GM10248 (cell line): ENCODE measurements around the gene PCNX3.

Source experiments
- CTCF ChIA-PET: fragments of 300-600 bp; sonication (Branson Sonifier 250); formaldehyde crosslinking; extraction: SDS; loops from one replicate; lab custom pipeline; 2021; ENCODE audit warnings: antibody characterized with exemption; lab: Yijun Ruan, JAX
- POLR2A ChIA-PET: fragments of 350-650 bp; sonication (Branson Sonifier 250); formaldehyde crosslinking; extraction: SDS; loops from one replicate; lab custom pipeline; 2020; ENCODE audit warnings: antibody characterized with exemption; lab: Yijun Ruan, JAX
- DNase-seq: peaks from one replicate; pipeline ENCODE4 v3.0.0; 2012; ENCODE audit errors: extremely low spot score
- TF ChIP-seq, protein P1 (sequence below): IDR thresholded peaks from 2 replicates; pipeline ENCODE4 v1.5.1; 2012; ENCODE audit warnings: mild to moderate bottlenecking, low read depth; ENCODE audit errors: extremely low read depth, missing control alignments, control extremely low read depth

The PCNX3 gene

DNA sequence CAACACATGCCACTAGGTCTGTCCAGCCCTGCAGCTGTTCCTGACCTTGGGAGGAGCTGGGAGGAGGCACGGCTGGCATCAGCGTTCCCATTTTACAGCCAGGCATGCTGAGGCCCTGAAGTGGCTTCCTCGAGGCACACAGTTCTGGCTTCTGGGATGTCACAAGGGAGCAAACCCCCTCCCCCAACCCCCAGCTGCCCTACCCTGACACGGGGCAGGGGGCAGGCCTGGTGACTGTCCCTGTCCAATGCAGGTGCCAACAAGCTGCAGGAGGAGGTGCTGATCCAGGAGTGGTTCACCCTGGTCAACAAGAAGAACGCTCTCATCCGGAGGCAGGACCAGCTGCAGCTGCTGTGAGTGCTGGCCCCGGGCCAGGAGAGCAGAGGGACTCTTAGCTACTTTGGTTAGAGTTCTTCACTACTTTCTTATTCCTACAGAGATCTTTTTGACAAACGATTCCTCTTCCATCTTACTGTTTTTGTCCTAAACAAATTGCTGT lies 25.3 kb upstream of the PCNX3 start:
- TF ChIP-seq, protein P1, sequence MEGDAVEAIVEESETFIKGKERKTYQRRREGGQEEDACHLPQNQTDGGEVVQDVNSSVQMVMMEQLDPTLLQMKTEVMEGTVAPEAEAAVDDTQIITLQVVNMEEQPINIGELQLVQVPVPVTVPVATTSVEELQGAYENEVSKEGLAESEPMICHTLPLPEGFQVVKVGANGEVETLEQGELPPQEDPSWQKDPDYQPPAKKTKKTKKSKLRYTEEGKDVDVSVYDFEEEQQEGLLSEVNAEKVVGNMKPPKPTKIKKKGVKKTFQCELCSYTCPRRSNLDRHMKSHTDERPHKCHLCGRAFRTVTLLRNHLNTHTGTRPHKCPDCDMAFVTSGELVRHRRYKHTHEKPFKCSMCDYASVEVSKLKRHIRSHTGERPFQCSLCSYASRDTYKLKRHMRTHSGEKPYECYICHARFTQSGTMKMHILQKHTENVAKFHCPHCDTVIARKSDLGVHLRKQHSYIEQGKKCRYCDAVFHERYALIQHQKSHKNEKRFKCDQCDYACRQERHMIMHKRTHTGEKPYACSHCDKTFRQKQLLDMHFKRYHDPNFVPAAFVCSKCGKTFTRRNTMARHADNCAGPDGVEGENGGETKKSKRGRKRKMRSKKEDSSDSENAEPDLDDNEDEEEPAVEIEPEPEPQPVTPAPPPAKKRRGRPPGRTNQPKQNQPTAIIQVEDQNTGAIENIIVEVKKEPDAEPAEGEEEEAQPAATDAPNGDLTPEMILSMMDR, result no peak
- no peak for DNase-seq
- ChIA-PET CTCF (interaction anchor here (1.0 to 22.1 kb wide), 6 partner anchors 13 to 49 kb away, joined by 3 to 351 read pairs (median 56); partner anchors contain the start of genes EHBP1L1, FAM89B, KCNK7 and MAP3K11), POLR2A (no interaction called here)

DNA sequence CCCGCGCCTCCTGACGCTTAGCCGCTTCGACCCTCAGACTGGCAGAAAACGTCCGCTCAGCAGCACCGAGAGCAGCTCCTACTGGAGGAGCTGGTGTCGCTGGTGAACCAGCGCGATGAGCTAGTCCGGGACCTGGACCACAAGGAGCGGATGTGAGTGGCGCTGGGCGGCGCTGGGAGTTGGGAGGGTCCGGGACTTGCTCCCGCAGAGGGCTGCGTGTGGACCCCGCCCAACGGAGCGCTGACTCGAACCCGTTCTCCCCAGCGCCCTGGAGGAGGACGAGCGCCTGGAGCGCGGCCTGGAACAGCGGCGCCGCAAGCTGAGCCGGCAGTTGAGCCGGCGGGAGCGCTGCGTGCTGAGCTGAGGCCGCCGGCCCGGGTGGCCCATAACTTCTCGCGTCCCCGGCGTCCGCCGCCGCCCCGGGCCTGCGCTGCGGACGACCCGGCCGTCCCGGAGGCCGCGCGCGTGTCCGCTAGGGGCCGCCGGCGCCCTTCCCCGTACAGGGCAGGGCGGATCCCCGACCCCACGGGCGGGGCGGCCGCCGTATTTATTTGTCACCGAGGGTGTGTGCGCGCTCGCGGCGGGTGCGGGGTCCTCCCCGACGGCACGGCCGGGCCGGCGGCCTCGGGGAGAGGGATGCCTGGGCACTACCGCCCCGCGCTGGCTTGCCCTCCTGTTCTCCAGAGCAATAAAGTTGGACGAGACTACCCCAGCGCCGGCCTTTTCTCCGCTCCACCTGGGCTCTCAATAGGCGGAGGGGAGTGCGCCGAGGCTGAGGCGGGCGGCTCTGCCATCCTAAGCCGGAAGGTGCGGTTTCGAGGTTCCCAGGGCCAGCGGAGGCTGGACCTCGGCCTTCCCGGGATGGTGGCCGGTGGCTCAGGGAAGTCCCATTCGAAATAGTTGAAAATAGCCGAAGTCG lies 23.4 kb upstream of the PCNX3 start:
- ChIA-PET POLR2A (no interaction called here), CTCF (interaction anchor here (1.0 to 24.8 kb wide), 8 partner anchors 7 to 177 kb away, joined by 3 to 351 read pairs (median 39); partner anchors contain the start of genes EHBP1L1, FAM89B, KCNK7 and MAP3K11)
- no peak for DNase-seq
- TF ChIP-seq, protein P1, result no peak

DNA sequence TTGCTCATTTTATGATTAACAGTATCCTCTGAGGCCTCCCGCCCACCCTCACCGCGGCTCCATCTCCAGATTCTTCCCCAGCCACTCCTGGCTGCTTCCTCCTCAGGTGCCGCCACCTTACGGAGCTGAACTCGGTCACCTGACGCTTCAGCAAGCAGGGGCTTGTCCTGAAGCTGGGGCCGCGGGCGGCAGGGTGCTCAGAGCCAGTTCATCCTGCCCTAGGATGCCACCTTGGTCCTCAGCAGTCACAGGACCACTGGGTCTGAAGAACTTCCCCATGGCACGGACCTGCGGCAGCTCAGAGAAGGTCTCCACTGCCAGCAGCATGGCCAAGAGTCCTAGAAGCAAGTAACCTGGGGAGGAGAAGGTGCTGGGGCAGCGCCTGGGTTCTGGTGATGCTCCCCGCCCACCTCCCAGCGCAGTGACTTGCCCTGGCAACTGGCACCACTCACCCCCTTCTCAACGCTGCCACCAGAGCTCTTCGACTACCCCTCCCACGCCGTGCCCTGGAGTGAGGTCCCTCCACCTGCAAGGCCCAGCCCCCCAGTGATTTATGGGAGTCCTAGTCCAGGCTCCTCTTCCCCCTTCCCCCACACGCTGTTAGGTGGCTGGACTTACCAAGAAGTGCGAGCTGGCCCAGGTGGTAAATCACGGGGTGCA lies 22.6 kb upstream of the PCNX3 start:
- no peak for DNase-seq
- TF ChIP-seq, protein P1, result no peak
- ChIA-PET CTCF (interaction anchor here (0.9 to 24.8 kb wide), 12 partner anchors 7 to 241 kb away, joined by 3 to 351 read pairs (median 6); partner anchors contain the start of genes EHBP1L1, FAM89B, KCNK7 and MAP3K11), POLR2A (no interaction called here)

DNA sequence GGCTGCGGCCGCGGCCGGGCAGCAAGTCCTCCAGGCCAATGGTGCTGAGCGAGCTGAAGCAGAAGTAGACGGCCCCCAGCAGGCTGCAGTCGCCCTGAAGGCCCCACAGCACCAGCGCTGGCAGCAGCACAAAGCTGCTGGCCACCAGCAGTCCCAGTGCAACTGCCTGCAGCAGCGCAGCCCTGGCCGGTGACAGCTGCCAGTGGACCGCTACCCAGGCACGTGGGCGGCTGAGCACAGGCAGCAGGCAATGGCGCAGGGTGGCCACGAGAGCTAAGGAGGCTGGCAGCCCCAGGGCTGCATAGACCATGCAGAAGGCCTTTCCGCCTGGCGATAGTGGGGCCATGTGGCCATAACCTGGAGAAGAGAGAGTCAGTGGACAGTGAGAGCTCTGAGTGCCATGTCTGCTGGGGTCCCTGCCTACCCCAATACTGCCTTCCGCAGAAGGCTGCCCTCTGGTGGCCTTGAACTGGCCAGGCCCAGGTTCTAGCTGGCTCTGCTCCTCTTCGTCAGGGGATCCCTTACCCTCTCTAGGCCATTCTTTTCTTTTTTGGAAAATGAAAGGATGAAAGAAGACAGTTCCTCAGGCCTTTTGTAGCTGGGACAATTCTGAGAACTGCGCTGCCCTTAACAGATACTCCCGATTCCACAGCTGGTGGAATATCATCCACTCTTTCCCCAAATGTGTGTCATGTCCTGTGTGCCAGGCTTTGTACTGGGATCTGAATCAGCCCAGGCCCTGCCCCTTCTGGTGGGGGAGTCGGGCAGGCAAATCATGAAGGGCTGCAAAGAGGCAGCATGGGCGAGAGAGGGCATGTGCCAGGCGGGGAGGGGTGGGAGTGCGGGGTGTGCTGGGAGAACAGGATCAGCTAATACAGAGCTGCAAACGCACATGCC lies 21.8 kb upstream of the PCNX3 start:
- TF ChIP-seq, protein P1, result peak; percentile 76
- DNase-seq, result peak; percentile 70
- POLR2A ChIA-PET, result no interaction called here
- CTCF ChIA-PET, result interaction anchor here (0.9 to 24.8 kb wide), 15 partner anchors 8 to 240 kb away, joined by 3 to 351 read pairs (median 6); partner anchors contain the start of genes EHBP1L1, FAM89B, KCNK7 and MAP3K11

DNA sequence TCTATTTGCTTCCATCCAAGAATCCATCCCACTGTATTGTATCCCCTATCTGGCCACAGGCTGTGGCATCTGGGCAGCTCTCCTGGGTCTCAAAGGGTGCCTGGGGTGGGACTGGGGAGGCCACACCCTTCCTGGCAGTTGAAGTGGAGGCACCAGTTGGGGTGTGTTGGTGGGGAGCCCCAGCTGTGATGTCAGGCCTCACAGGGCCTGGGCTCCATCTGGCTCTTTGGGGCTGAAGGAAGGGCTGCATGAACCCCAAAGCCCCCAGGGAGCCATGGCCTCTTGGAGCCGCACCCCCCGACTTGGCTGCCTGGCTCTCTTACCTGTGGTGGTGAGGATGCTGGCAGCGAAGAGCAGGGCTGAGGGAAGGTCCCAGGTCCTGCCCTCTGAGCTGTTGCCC lies 20.4 kb upstream of the PCNX3 start:
- DNase-seq, result no peak
- CTCF ChIA-PET, result interaction anchor here (1.4 to 24.8 kb wide), 4 partner anchors 8 to 54 kb away, joined by 6 to 351 read pairs (median 196); partner anchors contain the start of genes EHBP1L1, KCNK7, MAP3K11 and PCNX3
- TF ChIP-seq, protein P1, result no peak
- POLR2A ChIA-PET, result no interaction called here
